Measurements from ENCODE around the gene ACSS1.

DNA sequence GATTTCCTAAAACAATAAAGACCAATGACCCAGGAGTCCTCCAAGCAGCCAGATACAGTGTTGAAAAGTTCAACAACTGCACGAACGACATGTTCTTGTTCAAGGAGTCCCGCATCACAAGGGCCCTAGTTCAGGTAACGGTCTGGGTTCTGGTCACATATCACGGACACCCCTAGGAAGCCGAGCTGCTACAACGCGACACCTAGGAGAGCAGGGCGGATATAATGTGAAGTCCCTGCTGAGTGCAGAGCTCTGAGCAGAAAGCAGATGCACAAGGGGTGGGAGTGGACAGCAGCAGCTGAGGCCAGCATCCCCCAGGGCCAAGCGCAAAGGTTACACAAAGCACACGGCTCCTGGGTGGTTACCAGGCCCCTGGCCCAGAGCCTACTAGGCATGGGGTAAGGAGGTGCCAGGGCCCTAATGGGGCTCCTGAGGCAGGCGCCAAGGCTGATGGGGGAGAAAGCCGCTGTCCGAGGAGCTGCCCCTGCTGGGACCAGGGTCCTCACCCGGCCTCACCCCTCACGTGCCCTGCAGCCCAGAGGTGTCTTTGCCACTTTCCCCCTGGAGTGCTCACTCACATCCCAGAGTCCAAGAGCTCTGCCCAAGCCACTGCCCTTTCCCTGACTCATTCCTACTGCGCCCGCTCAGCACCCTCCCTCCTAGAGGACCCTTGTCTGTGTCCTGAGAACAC lies 100.5 kb downstream of the ACSS1 start:
- TF ChIP-seq, protein P1, sequence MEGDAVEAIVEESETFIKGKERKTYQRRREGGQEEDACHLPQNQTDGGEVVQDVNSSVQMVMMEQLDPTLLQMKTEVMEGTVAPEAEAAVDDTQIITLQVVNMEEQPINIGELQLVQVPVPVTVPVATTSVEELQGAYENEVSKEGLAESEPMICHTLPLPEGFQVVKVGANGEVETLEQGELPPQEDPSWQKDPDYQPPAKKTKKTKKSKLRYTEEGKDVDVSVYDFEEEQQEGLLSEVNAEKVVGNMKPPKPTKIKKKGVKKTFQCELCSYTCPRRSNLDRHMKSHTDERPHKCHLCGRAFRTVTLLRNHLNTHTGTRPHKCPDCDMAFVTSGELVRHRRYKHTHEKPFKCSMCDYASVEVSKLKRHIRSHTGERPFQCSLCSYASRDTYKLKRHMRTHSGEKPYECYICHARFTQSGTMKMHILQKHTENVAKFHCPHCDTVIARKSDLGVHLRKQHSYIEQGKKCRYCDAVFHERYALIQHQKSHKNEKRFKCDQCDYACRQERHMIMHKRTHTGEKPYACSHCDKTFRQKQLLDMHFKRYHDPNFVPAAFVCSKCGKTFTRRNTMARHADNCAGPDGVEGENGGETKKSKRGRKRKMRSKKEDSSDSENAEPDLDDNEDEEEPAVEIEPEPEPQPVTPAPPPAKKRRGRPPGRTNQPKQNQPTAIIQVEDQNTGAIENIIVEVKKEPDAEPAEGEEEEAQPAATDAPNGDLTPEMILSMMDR (IDR thresholded peaks at IDR 0.05): no peak
- no peak for TF ChIP-seq POLR2A (IDR thresholded peaks at IDR 0.05)
